GM12878 (cell line): ENCODE results near the gene LRRIQ1. TPM values are rescaled to one million over a fixed set of nuclear protein-coding genes. Genes with fewer than 3 reads are reported as not detected.

ENCODE experiments used
- ATAC-seq: fragments of 200-7000 bp; cut with Tn5 transposase; 3 replicates; pipeline ENCODE4 v1.9.1; 2020; ENCODE audit warnings: mild to moderate bottlenecking, moderate library complexity
- BruUV-seq: library from RNA; stranded (reverse); fragments of 400-500 nt; replicated peaks from 2 replicates; lab custom pipeline; 2021; lab: Mats Ljungman, UMichigan
- CTCF ChIA-PET: fragments of 300-600 bp; sonication (Branson Sonifier 250); formaldehyde crosslinking; extraction: SDS; loops from one replicate; lab custom pipeline; 2021; ENCODE audit warnings: inconsistent platforms; lab: Yijun Ruan, JAX
- POLR2A ChIA-PET: fragments of 350-600 bp; formaldehyde crosslinking; extraction: SDS; loops from one replicate; lab custom pipeline; 2021; ENCODE audit warnings: inconsistent platforms; lab: Charles Lee
- RAD21 ChIA-PET: fragments of 300-600 bp; sonication (Branson Sonifier 250); formaldehyde crosslinking; loops from one replicate; lab custom pipeline; 2023; ENCODE audit warnings: antibody characterized with exemption; ENCODE audit not compliant: unreplicated experiment; lab: Charles Lee
- SMC1A ChIA-PET: fragments of 300-600 bp; sonication (Branson Sonifier 250); formaldehyde crosslinking; loops from one replicate; lab custom pipeline; 2023; ENCODE audit not compliant: unreplicated experiment, uncharacterized antibody; lab: Charles Lee
- DNase-seq: peaks from one replicate; pipeline ENCODE4 v3.0.0-alpha.2; 2011; ENCODE audit warnings: low read depth, low spot score
- FAIRE-seq: peaks from 3 replicates; lab custom pipeline; 2011; peaks lifted over from hg19 to GRCh38; lab: Jason Lieb, UNC
- H2AFZ ChIP-seq: 2 replicates; pipeline ENCODE4 v1.6.0; 2011; ENCODE audit warnings: low read depth, low read length, control low read depth; ENCODE audit not compliant: control insufficient read depth
- H3K27ac ChIP-seq: 2 replicates; pipeline ENCODE4 v1.5.1; 2011; ENCODE audit warnings: control low read depth; ENCODE audit not compliant: control insufficient read depth, insufficient read depth
- H3K27me3 ChIP-seq, 2 experiments: replicated peaks in 1 of 2; 2 replicates each; pipeline versions ENCODE4 v1.6.0 to v1.6.1; 2011; ENCODE audit warnings: low read length in 1 of 2; ENCODE audit not compliant: control insufficient read depth in 2 of 2, insufficient read depth in 2 of 2
- H3K36me3 ChIP-seq, 2 experiments: 2 replicates each; pipeline ENCODE4 v1.5.1; 2011; ENCODE audit warnings: low read length in 1 of 2; ENCODE audit not compliant: control insufficient read depth in 2 of 2, insufficient read depth in 2 of 2
- H3K4me1 ChIP-seq: 2 replicates; pipeline ENCODE4 v1.6.1; 2011; ENCODE audit warnings: mild to moderate bottlenecking, low read length, moderate library complexity, mixed read lengths; ENCODE audit not compliant: control insufficient read depth, insufficient read depth
- H3K4me2 ChIP-seq: 2 replicates; pipeline ENCODE4 v1.6.0; 2011; ENCODE audit warnings: control low read depth; ENCODE audit not compliant: control insufficient read depth, insufficient read depth
- H3K4me3 ChIP-seq: fragments of 200-600 bp; sonication (generic); 2 replicates; pipeline ENCODE4 v1.5.1; 2016
- H3K79me2 ChIP-seq: 2 replicates; pipeline ENCODE4 v1.6.0; 2011; ENCODE audit warnings: low read length; ENCODE audit not compliant: control insufficient read depth, insufficient read depth
- H3K9ac ChIP-seq: 2 replicates; pipeline ENCODE4 v1.8.0; 2011; ENCODE audit warnings: low read length, control low read depth, mixed read lengths; ENCODE audit not compliant: control insufficient read depth, insufficient read depth
- H3K9me3 ChIP-seq: replicated peaks from 3 replicates; pipeline ENCODE4 v1.5.1; 2011; ENCODE audit warnings: mild to moderate bottlenecking, low read length; ENCODE audit not compliant: control insufficient read depth, insufficient read depth
- H4K20me1 ChIP-seq: 2 replicates; pipeline ENCODE4 v1.6.0; 2011; ENCODE audit not compliant: control insufficient read depth, insufficient read depth
- ASH2L ChIP-seq: fragments of 300-600, 200-600 bp; sonication (generic); IDR thresholded peaks from 2 replicates; pipeline ENCODE4 v1.6.1; 2017; ENCODE audit warnings: low read depth, mild to moderate bottlenecking, borderline replicate concordance
- FOXM1 ChIP-seq: IDR thresholded peaks from 2 replicates; pipeline ENCODE4 v1.6.1; 2012; ENCODE audit warnings: low read depth, mild to moderate bottlenecking, inconsistent platforms, low read length, moderate library complexity
- HDAC2 ChIP-seq: fragments of 200-600 bp; sonication (generic); IDR thresholded peaks from 2 replicates; pipeline ENCODE4 v1.6.1; 2017
- IRF4 ChIP-seq: IDR thresholded peaks from 2 replicates; pipeline ENCODE4 v1.6.1; 2011; ENCODE audit warnings: low read depth, low read length
- PML ChIP-seq: IDR thresholded peaks from 2 replicates; pipeline ENCODE4 v1.6.1; 2012; ENCODE audit warnings: low read length, inconsistent platforms
- WGBS: methylation state at CpG from one replicate; pipeline ENCODE4 v1.1.6; 2016; ENCODE audit warnings: low lambda C conversion rate; ENCODE audit not compliant: insufficient replicate concordance, insufficient coverage; ENCODE audit errors: missing lambda C conversion rate; 5-methylcytosine and 5-hydroxymethylcytosine counted together
- in situ Hi-C: fragments of 300-500 bp; cut with MboI; formaldehyde crosslinking; loops from 9 replicates; pipeline ENCODE4 v1.14.3; 2018; ENCODE audit warnings: mixed read lengths
- intact Hi-C: fragments of 100-400 bp; cut with micrococcal nuclease; formaldehyde crosslinking; loops from one replicate; pipeline ENCODE4 v1.14.2; 2022; ENCODE audit not compliant: unreplicated experiment
- polyA plus RNA-seq, 11 experiments: library from polyadenylated mRNA; depleted of rRNA in 4 of 11; unstranded in 6 of 11; stranded (reverse) in 5 of 11; fragments of >200 nt; fragmentation: Nextera tagmentation in 4 of 11; fragmentation: Illumina TruSeq in 1 of 11; extraction: Ambion mirVana in 4 of 11; extraction: Trizol in 1 of 11; gene quantifications; 1 replicate in 1 of 11; 2 replicates in 10 of 11; pipeline versions ENCODE4 v1.2.1 to v1.2.3, GENCODE V29; 2011 to 2016; ENCODE audit warnings: inconsistent platforms in 2 of 11, missing spikeins in 2 of 11, low read depth in 1 of 11
- total RNA-seq, 4 experiments: library from RNA; depleted of rRNA in 3 of 4; stranded (reverse); fragments of >200 nt in 3 of 4; fragmentation: Illumina TruSeq in 1 of 4; extraction: Trizol in 1 of 4; gene quantifications; 2 replicates each; pipeline versions ENCODE4 v1.2.1 to v1.2.3, GENCODE V29; 2013 to 2021

LRRIQ1 gene
- total and polyA plus RNA-seq, 10 of the 15 experiments (the other 5 are each of a cell fraction or from before 2014, with no cell fraction given), result 0.14 to 0.45 (median 0.37) TPM; not detected in 4

- ATAC-seq, result peak; percentile 41; the same call in 2 of the 3 replicates
- ChIA-PET RAD21 (no interaction called here), SMC1A (interaction anchor here (1.4 kb wide), 1 partner anchor 12 kb away, joined by 4 read pairs; no protein-coding TSS in a partner anchor), CTCF (interaction anchor here (1.0 to 12.7 kb wide), 4 partner anchors 8 to 163 kb away, joined by 3 to 203 read pairs (median 6); no protein-coding TSS in a partner anchor), POLR2A (no interaction called here)
- in situ Hi-C loops (no loop called here), intact Hi-C loops (no loop called here)
- Histone ChIP-seq H3K9ac (no peak overlapping the region), H3K79me2 (no peaks in the 10 kb centered on the region), H3K36me3 (no peaks in the 10 kb centered on the region), H3K27me3 (no peaks in the 10 kb centered on the region), H4K20me1 (no peaks in the 10 kb centered on the region), H3K4me3 (no peak overlapping the region), H3K4me2 (no peak overlapping the region; the same call in 1 of the 2 replicates), H3K9me3 (no peaks in the 10 kb centered on the region), H3K27ac (no peak overlapping the region), H2AFZ (peak overlapping the region; percentile 53), H3K4me1 (no peaks in the 10 kb centered on the region)
- no peak for DNase-seq
- no TSS peak for BruUV-seq
- FAIRE-seq, result no peak
- no peak for TF ChIP-seq HDAC2
- no peak for TF ChIP-seq IRF4
- 0% methylated on average over 3 of the region's 3 CpGs for WGBS
Observed at GRCh38 chr12:85036733-85037132, 582 bp downstream of the LRRIQ1 start.

- no peak for ATAC-seq
- Histone ChIP-seq H3K79me2 (no peaks in the 10 kb centered on the region), H3K9ac (no peak overlapping the region), H3K27ac (no peak overlapping the region), H3K4me3 (no peak overlapping the region), H3K27me3 (no peaks in the 10 kb centered on the region), H3K9me3 (no peaks in the 10 kb centered on the region), H2AFZ (no peak overlapping the region), H3K4me1 (no peaks in the 10 kb centered on the region), H4K20me1 (no peaks in the 10 kb centered on the region), H3K36me3 (no peaks in the 10 kb centered on the region), H3K4me2 (no peak overlapping the region)
- ChIA-PET POLR2A (no interaction called here), SMC1A (no interaction called here), CTCF (no interaction called here), RAD21 (no interaction called here)
- no peak for DNase-seq
- no TSS peak for BruUV-seq
- intact Hi-C loops, result no loop called here
- FAIRE-seq, result no peak
- TF ChIP-seq FOXM1 (no peak), PML (no peak), ASH2L (no peak)
- in situ Hi-C loops, result no loop called here
- 0% methylated on average over 1 of the region's 1 CpG for WGBS
Observed at GRCh38 chr12:85041395-85041794, 5.2 kb downstream of the LRRIQ1 start.
